MM.1S (cell line): Measurements from ENCODE around the gene CBR4.

Experiments
- EZH2 ChIP-seq: fragments of 300-600 bp; sonication (generic); optimal IDR thresholded peaks from 2 replicates; pipeline ENCODE3; 2017; ENCODE audit warnings: low read depth, mild to moderate bottlenecking, antibody characterized with exemption, low read length, mixed read lengths
- EZH2phosphoT487 ChIP-seq: fragments of 300-600 bp; sonication (generic); IDR thresholded peaks from 2 replicates; pipeline ENCODE4 v1.6.1; 2018; ENCODE audit warnings: antibody characterized with exemption, low read length
- TF ChIP-seq, protein P1 (sequence below): fragments of 300-600 bp; sonication (generic); IDR thresholded peaks from 2 replicates; pipeline ENCODE4 v1.5.1; 2016; ENCODE audit warnings: antibody characterized with exemption, low read length, mixed read lengths

DNA sequence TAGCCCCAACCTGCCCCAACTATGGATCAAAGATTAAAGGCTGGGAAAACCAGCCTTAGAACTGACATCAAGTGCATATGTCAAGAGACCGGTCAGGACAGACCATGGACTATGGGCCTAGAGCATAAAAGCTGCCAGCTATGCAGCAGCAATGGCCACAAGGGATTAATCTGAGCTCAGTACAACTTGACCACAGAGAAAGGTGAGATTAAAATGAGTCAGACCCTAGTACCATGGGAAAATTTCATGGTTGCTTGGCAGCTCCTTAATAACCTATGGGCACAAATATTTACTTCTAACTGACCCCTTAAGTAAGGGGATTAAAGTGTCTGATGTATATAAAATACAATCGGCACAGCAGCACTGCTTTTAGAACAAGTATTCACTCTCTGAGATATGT lies 54.4 kb downstream of the CBR4 start:
- TF ChIP-seq, protein P1, sequence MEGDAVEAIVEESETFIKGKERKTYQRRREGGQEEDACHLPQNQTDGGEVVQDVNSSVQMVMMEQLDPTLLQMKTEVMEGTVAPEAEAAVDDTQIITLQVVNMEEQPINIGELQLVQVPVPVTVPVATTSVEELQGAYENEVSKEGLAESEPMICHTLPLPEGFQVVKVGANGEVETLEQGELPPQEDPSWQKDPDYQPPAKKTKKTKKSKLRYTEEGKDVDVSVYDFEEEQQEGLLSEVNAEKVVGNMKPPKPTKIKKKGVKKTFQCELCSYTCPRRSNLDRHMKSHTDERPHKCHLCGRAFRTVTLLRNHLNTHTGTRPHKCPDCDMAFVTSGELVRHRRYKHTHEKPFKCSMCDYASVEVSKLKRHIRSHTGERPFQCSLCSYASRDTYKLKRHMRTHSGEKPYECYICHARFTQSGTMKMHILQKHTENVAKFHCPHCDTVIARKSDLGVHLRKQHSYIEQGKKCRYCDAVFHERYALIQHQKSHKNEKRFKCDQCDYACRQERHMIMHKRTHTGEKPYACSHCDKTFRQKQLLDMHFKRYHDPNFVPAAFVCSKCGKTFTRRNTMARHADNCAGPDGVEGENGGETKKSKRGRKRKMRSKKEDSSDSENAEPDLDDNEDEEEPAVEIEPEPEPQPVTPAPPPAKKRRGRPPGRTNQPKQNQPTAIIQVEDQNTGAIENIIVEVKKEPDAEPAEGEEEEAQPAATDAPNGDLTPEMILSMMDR = no peak
- TF ChIP-seq EZH2phosphoT487 (no peak), EZH2 (no peak)
